Endometrium (tissue), 2 donors: Measurements from ENCODE around the gene GGA1.

Experiments used
- FAIRE-seq: peaks from 2 replicates; lab custom pipeline; 2012; peaks lifted over from hg19 to GRCh38; lab: Jason Lieb, UNC
- donor health status: control.
- donor health status: control.

Gene GGA1

DNA sequence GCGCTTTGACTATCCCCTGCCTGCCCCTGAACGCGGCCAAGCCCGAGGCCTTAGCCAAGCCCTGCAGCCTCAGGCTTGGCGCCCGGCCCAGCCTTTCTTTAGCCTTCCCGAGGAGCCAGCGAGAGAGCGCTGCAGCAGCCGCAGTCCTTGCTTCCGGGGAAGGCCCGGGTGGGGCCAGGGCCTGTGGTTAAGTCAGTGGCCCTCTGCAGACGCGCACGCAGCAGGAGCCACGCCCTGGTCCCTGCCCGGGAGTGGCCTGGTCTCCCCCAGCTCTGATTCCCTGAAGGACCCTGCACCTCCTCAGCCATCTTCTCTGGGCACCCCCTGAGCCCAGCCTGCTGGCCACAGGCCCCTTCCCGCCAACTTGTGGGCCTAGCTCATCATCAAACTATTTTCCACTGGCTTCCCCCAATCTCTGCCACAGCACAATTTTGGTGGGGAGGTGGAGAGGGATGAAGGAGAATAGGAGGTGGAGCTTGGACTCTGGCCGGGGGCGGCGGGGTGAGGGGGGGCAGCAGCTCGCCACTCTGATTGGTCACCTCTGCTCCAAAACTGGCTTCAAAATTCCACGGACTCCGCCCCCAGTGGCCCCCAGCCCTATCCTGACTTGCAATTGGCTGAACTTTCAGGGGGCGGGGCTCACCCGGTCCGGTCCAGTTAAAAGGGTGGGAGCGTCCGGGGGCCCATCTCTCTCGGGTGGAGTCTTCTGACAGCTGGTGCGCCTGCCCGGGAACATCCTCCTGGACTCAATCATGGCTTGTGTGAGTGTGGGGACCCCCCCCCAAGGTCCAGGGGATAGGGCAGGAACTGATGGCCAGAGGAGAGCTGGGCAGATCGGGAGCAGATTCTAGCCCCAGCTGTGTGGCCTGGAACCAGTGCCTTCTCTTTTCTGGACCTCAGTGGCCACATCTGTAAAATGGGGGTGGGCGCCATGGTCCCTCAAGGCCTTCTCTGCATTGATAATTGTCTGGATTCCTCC lies 66.6 kb downstream of the GGA1 start, which contains the start of gene LGALS1:
Gene LGALS1, plus strand, starts transcription at position 686 of the 979 bp plus-strand sequence. Its CDS starts 67 bp downstream, at position 753.
- FAIRE-seq: peak; percentile 80

DNA sequence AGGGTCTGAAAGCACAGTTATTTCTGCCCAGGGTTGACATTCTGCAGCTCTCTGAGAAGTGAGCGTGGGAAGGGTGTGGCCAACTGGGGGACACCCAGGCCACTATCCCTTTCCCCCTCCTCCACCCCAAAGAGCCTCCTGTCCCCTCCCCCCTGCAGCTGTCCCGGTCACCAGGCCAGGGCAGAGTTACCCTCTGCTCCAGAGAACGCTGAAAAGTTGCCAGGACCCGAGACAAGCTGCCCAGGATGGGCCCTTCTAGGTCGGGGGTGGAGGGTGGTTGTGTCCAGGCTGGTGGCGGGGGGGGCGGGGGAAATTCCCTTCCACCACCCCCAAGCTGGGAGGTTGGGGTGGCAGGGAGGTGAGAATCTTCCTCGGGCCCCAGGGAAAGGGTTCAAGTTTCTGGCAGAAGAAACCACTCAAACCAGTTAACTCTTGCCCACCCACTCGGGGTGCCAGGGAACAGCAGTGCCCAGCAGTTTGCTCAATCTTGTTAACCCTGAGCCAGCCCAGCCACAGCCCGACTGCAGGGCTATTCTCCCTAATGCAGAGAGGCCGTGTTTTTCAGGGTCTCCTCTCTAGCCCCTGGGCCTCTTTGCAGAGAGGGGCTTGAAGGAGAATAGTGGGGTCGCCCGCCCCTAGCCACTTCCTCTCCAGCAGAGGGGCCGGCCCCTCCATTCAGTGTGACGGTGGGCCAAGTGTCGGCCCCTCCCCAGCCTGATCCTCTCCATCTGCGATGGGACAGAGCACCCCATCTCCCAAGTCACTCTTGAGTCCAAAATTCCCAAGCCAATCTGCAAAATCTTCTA lies 67.5 kb downstream of the GGA1 start:
- no peak for FAIRE-seq

DNA sequence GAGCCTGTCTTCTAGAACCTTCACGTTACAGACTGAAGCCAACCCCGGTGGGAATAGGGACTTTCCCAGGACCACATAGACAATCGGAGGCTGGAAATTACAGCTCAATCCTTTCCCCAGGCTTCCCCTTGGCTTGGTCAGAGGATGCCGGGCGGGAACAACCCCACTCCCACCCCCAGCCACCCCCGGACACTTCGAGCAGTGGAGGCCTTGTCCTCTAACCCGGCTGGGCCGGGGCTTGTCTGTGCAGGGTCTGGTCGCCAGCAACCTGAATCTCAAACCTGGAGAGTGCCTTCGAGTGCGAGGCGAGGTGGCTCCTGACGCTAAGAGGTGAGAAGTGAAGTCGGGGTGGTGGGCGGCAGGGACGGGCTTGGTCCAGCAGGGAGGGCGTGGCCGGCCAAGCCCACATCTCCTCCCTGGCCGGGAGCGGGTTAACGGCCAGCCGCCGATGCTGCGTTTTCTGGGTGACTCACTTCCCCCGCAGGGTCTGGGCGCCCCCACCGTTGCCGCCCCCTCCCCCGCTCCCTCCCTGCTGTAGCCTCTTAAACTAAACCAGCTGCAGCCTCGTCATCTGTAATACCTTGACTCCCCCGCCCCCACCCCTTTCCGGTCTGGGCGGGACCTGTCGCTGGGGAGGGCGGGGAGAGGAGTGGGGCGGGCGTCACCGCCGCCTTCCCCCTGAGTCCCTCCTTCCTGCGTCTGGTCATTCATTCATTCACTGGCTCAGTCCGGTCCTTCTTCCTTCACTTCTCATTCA lies 68.3 kb downstream of the GGA1 start:
- no peak for FAIRE-seq

DNA sequence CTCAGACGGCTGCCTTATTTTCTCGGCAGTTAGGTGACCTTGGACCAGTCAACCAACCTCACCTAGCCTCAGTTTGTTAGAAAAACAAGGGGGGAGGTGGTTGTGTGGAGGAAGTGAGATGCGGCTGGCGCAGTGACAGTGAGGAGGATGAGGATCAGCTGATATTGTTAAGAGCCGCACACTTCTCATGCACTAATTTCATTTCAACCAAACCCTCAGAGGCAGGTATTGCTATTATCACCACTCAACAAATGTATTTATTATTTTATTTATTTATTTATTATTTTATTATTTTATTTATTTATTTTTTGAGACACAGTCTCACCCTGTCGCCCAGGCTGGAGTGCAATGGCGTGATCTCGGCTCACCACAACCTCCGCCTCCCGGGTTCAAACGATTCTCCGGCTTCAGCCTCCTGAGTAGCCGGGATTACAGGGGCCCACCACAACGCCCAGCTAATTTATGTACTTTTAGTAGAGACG lies 68.9 kb downstream of the GGA1 start:
- FAIRE-seq: no peak

DNA sequence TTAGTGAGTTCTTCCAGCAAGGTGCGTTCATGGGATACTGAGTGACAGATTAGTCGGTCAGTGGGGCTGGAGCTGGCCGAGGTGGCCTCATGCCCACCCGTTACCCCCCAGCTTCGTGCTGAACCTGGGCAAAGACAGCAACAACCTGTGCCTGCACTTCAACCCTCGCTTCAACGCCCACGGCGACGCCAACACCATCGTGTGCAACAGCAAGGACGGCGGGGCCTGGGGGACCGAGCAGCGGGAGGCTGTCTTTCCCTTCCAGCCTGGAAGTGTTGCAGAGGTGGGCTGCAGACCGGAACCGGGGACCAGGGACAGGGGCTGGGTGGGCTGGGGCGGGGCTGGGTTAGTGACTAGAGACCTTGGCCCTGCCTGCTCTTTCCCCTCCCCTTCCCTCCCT lies 69.7 kb downstream of the GGA1 start:
- FAIRE-seq: no peak

DNA sequence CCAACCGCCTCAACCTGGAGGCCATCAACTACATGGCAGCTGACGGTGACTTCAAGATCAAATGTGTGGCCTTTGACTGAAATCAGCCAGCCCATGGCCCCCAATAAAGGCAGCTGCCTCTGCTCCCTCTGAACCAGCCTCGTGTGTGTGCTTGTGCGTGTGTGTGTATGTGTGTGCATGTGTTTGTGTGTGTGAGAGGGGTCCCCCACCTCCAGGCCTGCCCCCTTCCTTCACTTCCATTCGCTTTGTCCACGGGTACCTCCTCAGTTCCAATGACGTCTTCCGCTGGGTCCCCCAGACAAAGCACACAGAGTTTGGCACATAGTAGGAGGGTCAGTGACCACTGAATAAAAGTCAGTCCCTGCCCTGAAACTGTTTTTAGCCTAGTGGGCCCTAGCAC lies 71.0 kb downstream of the GGA1 start:
- FAIRE-seq: no peak

DNA sequence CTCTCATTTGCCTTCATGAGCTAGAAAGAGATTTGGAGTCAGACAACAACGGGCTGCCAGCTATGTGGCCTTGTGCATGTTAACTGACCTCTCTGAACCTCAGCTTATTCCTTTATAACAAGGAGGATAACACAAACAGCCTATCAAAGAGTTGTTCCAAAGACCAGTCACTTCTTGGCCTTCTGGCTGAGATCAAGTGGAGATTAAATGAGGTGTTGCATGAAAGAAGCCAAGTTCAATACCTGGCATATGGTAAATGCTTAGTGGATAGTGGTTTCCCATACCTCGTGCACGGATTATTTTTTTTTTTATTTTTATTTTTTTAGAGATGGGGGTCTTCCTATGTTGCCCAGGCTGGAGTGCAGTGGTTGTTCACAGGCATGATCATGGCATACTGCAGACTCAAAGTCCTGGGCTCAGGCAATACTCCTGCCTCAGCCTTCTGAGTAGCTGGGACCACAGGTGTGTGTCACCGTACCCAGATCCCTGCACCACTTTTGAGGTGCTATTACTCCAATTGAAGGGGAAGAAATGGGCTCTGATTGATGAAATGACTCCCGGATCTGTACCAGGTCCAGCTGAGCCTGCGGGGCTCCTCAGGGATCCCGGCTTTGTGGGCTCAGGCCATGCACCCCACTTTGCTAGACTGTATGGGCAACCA lies 71.7 kb downstream of the GGA1 start:
- FAIRE-seq: no peak

DNA sequence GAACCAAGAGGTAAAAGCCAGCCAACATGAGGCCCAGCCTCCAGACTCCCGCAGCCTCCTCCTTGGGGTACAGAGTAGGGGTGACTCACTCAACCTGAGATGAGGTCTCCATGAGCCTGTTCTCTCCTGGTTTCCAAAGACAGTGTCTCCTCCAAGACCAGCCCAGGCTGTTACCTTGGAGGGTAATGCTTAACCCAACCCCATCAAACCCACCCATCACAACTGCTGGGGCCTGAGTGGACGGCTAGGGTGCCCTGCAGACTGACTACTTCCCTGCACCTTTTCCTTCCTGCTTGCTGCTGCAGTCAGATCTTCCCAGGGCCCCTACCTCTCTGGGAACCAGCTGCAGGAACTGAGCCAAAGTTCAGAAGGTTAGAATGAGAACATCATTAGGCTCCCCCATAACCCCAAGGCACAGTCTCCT lies 72.4 kb downstream of the GGA1 start:
- FAIRE-seq: no peak

DNA sequence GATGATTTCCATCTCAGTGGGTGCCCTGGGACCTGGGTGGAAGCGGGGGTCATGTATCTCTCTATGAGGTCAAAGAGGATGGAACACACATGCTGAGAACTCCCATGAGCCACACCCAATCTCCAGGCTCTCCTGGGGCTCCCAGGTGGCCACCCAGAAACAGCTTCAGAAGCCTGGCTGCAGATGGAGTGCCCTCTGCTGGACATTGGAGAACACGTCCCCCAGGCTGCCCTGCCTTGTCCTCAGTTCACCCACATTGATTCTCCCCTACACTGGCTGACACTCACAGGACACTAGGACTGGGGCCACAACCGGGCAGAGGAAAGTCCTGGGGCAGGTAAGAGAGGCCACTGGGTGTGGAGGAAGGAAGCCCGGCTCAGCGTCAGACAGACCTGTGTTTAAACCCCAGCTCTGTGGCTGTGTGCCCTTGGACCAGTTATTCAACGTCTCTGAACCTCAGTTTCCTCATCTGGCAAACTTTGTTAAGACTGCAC lies 73.0 kb downstream of the GGA1 start:
- FAIRE-seq: no peak
